NCI-H1092 (cell line): ENCODE data around the gene SPTSSA.
"Not testable (repeated sequence)": the region's sequence is repeated elsewhere in the genome, so short reads cannot be mapped to it uniquely, and the experiment has no call there.

Source experiments
- DNase-seq: peaks from one replicate; lab custom pipeline; 2025; lab: John Stamatoyannopoulos, UW

Gene SPTSSA

DNA sequence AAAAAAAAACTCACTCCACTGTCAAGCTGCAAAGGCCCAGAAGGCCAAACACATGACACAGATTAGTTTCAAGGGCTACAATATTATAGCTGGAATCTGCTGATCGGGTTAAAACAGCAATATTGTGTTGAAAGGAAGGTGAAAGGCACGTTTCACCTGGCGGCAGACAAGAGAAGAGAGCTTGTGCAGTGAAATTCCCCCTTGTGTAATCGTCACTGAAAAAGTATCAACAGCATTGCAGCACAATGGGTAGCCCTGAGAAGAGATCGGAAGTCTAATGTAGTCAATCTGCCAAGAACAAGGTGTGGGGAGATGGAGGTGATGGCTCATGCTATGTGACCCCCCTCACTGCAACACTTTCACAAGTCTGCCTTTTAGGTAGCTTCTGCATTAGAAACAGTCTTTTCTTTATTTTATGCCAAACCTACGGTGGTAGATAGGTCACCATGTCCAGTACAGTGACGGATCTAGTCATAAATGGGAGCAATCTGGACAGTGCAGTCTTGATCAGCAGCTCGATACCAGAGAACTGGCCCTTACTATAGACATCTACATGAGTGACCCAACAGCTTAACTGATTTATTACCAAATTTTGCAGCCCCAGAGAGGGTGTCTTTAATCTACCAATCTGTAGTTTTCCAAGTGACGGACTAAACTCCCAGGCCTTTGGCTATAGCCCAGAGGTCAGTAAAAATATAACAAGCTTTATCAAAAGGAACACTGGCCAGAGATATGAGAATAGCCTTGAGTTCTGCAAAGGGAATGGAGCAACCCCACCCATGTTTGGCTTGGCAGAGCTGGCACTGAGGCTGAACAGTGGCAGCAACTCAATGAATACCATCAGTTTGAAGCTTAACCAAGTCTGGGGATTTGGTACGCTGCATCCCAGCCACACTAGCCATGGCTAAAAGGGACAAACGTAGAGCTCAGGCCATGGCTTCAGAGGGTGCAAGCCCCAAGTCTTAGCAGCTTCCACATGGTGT is 35.4 kb downstream of the SPTSSA start:
- no peak for DNase-seq

DNA sequence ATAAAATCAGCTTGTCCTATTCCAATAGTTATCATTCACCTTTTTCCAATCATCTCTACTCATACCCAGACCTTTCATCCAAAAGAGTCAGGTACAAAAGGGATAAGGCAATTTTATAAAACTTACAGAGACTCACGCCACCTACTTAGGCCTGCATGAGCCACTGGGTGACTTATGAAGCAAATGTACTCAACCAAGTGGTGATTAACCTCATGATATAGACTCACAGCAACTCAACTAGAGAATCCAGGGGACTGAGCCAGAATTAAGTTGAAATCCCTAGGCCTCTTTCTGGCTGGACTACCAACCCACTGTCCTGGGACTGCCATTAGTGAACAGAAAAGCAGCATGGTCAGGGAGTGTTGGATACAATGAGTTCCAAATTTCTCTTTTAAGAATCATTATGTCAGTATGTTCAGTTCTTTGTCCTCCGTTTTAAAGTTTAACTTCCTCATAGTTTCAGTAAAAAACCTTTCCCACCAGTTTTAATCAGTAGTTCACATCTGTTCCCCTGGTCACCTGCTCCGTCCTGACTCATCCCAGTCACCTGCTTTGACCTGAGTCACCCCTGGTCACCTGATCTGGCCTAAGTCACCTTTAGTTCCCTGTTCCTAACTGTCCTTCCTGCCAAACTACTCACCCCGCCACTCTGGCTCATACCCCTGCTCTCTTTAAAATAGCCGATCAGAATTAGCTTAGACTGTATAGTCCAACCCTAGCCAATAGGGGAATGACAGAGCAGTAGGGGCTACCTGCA is 36.8 kb downstream of the SPTSSA start:
- DNase-seq, result no peak

DNA sequence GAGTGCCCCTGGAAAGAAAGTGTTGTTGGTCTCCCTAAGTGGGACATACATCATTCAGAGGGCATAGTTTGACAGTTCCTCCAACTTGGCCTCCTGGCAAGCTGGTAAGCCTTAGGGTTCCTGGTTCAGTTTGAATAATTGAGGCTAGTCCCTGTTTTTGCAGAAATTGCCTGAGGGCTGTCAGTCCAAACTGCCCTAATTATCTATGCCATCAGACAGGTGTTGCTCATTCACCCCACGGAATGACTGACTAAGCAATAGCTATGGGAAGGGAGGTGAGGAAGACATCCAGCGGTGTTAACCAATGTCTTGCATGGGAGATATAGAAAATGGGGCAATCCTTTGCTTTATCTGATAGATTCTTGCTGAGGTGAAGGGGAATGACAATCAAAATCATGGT is 37.6 kb downstream of the SPTSSA start:
- DNase-seq, result no peak

DNA sequence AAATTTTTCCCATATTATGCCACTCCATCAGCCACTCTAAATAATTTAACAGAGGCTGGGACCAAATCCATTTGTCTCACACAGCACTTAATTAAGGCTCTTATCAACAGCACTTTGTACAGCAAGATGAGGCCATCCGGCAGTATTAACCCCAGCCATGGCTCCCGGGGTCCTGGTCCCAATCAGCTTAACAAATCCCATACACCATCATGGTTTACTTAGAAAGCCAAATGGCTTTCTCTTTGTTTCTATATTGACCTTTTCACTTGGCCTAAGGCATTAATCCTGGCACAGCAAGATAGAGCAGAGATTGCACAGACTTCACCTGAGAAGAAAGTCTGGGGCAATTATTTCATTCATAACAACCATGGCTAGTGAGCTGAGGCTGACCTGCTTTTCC is 38.6 kb downstream of the SPTSSA start:
- no peak for DNase-seq

DNA sequence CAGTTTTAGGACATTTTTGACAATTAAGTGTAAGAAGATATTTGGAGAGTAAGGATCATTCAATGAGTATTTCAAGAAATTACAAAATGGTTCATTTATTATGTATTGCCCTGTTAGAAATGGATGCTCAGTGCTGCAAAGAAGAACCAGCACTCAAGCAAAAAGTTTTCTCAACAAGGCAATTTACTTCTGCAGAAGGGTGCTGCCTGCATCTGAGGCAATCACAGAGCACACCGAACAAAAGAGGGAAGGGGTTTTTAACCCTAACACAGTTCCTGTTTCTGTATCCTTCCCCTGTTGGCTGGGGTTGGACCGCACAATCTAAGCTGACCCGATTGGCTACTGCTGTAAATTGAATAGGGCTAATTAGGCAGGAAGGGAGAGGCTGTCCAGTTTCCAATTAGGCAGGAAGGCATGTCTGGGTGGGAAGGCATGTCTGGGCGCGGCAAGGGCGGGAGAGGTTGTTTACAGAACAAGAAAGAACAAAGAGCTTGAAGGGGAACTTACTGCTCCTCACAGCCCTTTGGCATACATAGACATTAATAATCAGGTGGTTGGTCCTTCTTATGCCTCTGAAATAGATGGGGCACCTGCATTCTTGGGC is 41.4 kb downstream of the SPTSSA start:
- DNase-seq, result no peak

DNA sequence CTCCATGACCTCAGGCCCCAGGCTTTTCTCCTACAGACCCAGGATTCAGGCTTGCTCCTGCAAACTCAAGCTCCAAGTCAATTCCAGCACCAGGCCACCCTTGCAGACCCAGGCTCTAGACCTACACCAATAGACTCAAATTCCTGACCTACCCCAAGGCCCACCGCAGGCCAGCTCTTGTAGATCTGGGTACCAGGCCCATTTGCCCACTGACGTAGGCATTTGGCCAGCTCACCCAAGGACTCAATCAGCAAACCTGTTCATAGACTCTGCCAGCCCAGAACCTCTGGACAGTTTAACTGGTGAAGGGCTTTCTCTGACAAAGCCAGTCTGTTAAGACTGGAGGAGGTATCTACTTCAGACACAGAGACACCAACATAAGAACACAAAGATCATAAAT is 52.3 kb downstream of the SPTSSA start:
- no peak for DNase-seq

DNA sequence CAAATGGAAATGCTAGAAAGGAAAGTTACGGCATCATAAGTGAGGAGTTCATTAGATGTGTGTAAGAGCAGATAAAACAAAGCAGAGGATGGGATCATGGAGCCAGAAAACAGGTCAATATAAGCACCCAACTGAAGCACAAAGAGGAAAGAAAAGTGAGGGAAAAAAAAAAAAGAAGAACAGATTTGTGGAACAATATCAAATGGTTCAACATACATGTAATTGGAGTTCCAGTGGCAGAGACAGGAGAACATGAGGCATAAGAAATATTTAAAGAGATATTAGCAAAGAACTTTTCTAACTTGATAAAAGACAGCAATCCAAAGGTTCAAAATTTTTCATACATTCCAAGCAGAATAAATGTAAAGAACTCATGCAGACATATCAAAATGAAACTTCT is 54.1 kb downstream of the SPTSSA start:
- no peak for DNase-seq

DNA sequence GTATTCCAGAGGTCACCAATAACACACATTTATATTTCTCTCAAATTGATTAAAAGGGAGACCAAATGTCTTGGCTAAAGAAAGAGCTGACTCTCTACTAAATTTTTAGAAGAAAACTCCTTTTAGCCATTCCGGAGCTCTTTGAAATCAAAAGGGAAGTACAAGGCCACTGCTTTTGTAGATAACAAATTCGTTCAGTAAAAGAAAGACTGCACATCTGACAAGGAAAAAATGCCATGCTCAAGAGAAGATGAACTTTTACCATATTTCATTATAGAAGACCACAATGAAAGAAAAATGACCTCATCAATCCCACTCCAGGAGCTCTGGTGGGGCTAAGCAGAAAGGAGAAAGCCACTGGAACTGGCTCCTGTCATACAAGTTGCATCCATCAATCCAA is 57.6 kb downstream of the SPTSSA start:
- no peak for DNase-seq

DNA sequence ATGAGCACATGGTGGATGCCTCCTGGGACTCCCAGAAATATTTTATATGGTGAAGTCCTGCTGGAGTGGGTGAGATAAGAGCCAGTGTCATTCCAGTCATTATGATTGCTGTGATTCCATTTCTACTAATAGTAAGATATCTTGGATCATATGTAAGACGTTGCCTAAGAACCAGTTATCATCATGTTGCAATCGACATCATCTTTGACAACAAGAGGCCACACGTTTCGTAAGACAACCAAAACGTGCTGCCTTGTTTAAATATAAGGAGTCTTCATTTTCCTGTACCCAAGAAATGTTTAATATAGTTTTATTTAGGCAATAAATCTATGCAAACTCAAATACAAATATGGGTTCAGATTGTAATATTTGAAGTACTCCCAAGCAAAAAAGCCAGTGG is 58.4 kb downstream of the SPTSSA start:
- DNase-seq, result no peak

DNA sequence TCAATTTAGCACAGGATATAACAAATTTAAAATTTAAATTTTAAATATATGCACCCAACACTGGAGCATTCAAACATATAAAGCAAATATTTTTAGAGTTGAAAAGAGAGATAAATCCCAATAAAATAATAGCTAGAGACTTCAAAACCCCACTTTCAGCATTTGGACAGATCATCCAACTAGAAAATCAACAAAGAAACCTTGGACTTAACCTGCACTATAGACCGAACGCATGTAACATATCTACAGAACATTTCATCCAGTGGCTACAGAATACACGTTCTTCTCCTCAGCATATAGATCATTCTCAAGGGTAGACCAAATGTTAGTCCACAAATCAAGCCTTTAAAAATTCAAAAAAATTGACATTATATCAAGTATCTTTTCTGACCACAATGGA is 64.0 kb downstream of the SPTSSA start:
- DNase-seq, result no peak

DNA sequence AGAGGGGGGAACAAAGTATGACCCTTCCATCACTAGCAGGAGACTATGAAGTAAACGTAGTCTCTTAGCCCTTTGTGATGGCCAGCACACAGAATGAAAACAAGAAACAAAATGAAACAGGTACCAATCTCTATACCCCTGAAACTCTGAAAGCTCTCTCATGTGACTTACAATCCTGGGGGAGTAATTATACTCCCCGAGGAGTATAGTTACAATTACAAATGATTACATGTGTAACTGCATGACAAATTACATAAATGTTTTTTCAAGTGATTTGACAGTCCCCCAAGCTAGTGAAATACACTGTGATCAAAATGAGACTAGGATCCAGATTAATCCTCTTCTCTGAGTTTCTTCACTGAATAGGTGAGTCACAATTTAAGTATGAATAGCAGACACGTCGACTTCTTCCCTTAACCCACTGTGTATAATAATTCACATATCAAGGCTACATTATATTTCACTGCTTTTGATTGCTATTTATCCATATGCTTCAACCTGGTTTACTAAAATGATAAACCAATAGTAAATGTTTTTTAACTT is 74.0 kb downstream of the SPTSSA start:
- DNase-seq, result no peak

DNA sequence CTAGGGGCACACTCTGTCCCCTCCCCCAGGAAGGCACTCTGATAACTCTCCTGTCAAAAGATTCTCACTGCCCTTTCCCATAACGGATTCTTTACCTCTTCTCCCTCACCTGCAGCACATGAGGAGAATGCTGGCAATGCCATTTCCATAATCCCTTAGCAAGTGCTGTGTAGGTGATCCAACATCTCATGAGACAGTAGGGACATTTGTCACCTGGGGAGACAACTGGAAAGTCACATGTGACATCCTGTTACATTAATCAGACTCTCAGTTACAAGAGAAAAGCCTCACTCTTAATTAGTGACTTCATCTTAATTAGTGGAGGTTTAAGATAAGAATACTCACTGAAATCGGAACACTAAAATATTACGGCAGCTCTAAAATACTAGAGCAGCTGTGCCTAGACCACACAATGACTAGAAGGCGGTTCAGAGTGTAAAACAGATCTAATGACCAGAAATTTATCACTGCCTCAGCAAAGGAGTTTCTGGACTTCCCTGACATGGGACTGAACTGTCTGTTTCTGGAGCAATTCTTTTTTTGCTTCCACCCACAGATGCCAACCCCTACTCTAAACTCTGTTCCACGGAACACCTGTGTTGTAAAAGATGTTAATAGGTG is 75.1 kb downstream of the SPTSSA start:
- DNase-seq, result no peak

DNA sequence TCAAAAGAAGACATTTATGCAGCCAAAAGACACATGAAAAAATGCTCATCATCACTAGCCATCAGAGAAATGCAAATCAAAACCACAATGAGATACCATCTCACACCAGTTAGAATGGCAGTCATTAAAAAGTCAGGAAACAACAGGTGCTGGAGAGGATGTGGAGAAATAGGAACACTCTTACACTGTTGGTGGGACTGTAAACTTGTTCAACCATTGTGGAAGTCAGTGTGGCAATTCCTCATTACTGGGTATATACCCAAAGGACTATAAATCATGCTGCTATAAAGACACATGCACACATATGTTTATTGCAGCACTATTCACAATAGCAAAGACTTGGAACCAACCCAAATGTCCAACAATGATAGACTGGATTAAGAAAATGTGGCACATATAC is 76.2 kb downstream of the SPTSSA start:
- not testable (repeated sequence) for DNase-seq

DNA sequence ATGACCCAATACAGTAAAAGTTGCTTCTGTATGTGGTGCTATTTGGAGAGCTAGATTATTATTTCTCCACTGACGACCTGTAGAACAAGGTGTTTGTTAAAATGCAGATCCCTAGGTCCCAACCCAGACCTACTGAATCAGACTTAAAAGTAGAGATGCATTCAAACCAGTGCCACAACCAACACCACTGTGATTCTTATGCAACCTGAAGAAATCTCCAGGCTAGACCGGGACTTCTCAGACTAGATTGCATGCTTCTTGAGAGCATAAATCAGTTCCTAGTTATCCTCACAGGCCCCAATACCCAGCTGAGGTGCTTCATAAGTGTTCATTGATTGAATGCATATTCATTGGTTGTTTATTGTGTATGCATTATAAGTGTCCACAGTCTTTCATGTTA is 78.2 kb downstream of the SPTSSA start:
- no peak for DNase-seq
